Fibroblast of gingiva (primary cell): Measurements from ENCODE around the gene KCNAB2.

Experiments used
- DNase-seq: peaks from one replicate; pipeline ENCODE4 v3.0.0-alpha.2; 2011; ENCODE audit warnings: low read depth

Gene KCNAB2

GRCh38 chr1:6150006-6150938 lies 104.6 kb downstream of the KCNAB2 start:
- no peak for DNase-seq
